LoVo (cell line): Measurements from ENCODE around the gene GON4L.
"Not testable (repeated sequence)": the region's sequence is repeated elsewhere in the genome, so short reads cannot be mapped to it uniquely, and the experiment has no call there.

Source experiments
- DNase-seq: peaks from one replicate; pipeline ENCODE4 v3.0.0-alpha.2; 2016; ENCODE audit warnings: low spot score

The GON4L gene

GRCh38 chr1:155816351-155816750 lies 40.7 kb downstream of the GON4L start:
- DNase-seq, result no peak

GRCh38 chr1:155813672-155814071 lies 43.3 kb downstream of the GON4L start:
- no peak for DNase-seq

GRCh38 chr1:155812878-155813277 lies 44.1 kb downstream of the GON4L start:
- DNase-seq, result no peak

- no peak for DNase-seq
Measured at GRCh38 chr1:155809088-155809487, 47.9 kb downstream of the GON4L start.

GRCh38 chr1:155801149-155801548 lies 55.9 kb downstream of the GON4L start:
- DNase-seq, result no peak

- not testable (repeated sequence) for DNase-seq
Measured at GRCh38 chr1:155795618-155796017, 61.4 kb downstream of the GON4L start.

GRCh38 chr1:155794605-155795245 lies 62.3 kb downstream of the GON4L start:
- no peak for DNase-seq

GRCh38 chr1:155793213-155793612 lies 63.8 kb downstream of the GON4L start:
- DNase-seq, result no peak

GRCh38 chr1:155777582-155777981 lies 79.4 kb downstream of the GON4L start:
- no peak for DNase-seq

GRCh38 chr1:155776414-155776813 lies 80.6 kb downstream of the GON4L start:
- DNase-seq, result no peak

- no peak for DNase-seq
Measured at GRCh38 chr1:155773221-155773620, 83.8 kb downstream of the GON4L start.

- no peak for DNase-seq
Measured at GRCh38 chr1:155769257-155769656, 87.8 kb downstream of the GON4L start.

GRCh38 chr1:155767399-155767989 lies 89.5 kb downstream of the GON4L start:
- not testable (repeated sequence) for DNase-seq

- not testable (repeated sequence) for DNase-seq
Measured at GRCh38 chr1:155763989-155764388, 93.0 kb downstream of the GON4L start.

- peak; percentile 62 for DNase-seq
Measured at GRCh38 chr1:155763090-155763815, 93.8 kb downstream of the GON4L start.

- DNase-seq, result no peak
Measured at GRCh38 chr1:155761736-155762405, 95.1 kb downstream of the GON4L start.

GRCh38 chr1:155760751-155761475 lies 96.1 kb downstream of the GON4L start:
- DNase-seq, result no peak

- DNase-seq, result no peak
Measured at GRCh38 chr1:155759966-155760630, 96.9 kb downstream of the GON4L start.

- not testable (repeated sequence) for DNase-seq
Measured at GRCh38 chr1:155759017-155759416, 98.0 kb downstream of the GON4L start.

- not testable (repeated sequence) for DNase-seq
Measured at GRCh38 chr1:155748141-155748540, 108.9 kb downstream of the GON4L start.

- not testable (repeated sequence) for DNase-seq
Measured at GRCh38 chr1:155747586-155747985, 109.4 kb downstream of the GON4L start.
